Measurements from ENCODE around the gene PIM2.

Gene PIM2

DNA sequence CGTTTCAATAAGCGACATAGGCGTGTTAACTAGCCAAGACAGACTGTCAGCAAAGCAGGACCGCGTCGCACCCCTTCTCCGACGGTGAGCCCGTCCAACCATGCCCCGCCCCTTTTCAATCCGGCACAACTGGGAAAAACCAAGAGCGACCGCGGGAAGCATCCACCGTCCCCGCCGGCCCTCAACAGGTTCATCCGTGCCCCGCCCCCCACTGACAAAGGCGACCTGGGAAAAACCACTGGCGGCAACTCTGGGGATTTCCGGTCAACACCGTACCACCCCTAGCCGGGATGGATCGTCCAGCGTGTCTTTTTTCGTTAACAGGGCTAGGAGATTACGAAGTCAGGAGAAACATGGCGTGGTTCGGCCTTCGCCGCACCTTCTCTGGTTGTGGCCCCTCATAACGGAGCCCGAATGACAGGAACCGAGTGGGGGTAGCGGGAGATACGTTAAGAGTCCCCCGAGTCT is 21.6 kb downstream of the PIM2 start:
- H3K79me2 ChIP-seq (ENCODE audit: insufficient read depth, low read length): peaks cover 39% of the 10 kb centered on the region
- H3K9me2 ChIP-seq (replicated peaks; ENCODE audit: low read depth, low read length): no peaks in the 10 kb centered on the region
- TF ChIP-seq, protein P1, sequence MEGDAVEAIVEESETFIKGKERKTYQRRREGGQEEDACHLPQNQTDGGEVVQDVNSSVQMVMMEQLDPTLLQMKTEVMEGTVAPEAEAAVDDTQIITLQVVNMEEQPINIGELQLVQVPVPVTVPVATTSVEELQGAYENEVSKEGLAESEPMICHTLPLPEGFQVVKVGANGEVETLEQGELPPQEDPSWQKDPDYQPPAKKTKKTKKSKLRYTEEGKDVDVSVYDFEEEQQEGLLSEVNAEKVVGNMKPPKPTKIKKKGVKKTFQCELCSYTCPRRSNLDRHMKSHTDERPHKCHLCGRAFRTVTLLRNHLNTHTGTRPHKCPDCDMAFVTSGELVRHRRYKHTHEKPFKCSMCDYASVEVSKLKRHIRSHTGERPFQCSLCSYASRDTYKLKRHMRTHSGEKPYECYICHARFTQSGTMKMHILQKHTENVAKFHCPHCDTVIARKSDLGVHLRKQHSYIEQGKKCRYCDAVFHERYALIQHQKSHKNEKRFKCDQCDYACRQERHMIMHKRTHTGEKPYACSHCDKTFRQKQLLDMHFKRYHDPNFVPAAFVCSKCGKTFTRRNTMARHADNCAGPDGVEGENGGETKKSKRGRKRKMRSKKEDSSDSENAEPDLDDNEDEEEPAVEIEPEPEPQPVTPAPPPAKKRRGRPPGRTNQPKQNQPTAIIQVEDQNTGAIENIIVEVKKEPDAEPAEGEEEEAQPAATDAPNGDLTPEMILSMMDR (conservative IDR thresholded peaks at IDR 0.05; ENCODE audit: low read length): no peak
- TF ChIP-seq EZH2phosphoT487 (IDR thresholded peaks at IDR 0.05; ENCODE audit: borderline replicate concordance): no peak
- no peaks in the 10 kb centered on the region for H3K27me3 ChIP-seq (ENCODE audit: insufficient read depth, low read length, poor library complexity, severe bottlenecking)
- peak overlapping the region; percentile 96 for H3K4me3 ChIP-seq (ENCODE audit: low read length, poor library complexity, severe bottlenecking)
- peaks cover 24% of the 10 kb centered on the region for H4K20me1 ChIP-seq (ENCODE audit: insufficient read depth, low read length, poor library complexity, severe bottlenecking)
- no peaks in the 10 kb centered on the region for H3K4me1 ChIP-seq (ENCODE audit: insufficient read depth, low read length, poor library complexity, severe bottlenecking)
- H3K9ac ChIP-seq (ENCODE audit: low read depth, low read length, poor library complexity, severe bottlenecking): peak overlapping the region; percentile 97
- H2AFZ ChIP-seq (ENCODE audit: low read length): peak overlapping the region; percentile 87
- no peaks in the 10 kb centered on the region for H3F3A ChIP-seq (ENCODE audit: low read depth)
- no peaks in the 10 kb centered on the region; the same call in 1 of the 2 replicates for H3K36me3 ChIP-seq (ENCODE audit: insufficient read depth, low read length)
- no peaks in the 10 kb centered on the region for H3K9me3 ChIP-seq (ENCODE audit: insufficient read depth, low read depth, low read length)
- peak overlapping the region; percentile 73 for H3K4me2 ChIP-seq (ENCODE audit: low read depth, low read length, poor library complexity, severe bottlenecking)

- no peak overlapping the region for H2AFZ ChIP-seq (ENCODE audit: low read length)
- H3K9me3 ChIP-seq (ENCODE audit: insufficient read depth, low read depth, low read length): no peaks in the 10 kb centered on the region
- no peaks in the 10 kb centered on the region; the same call in 1 of the 2 replicates for H3K36me3 ChIP-seq (ENCODE audit: insufficient read depth, low read length)
- H3K4me2 ChIP-seq (ENCODE audit: low read depth, low read length, poor library complexity, severe bottlenecking): peak overlapping the region; percentile 73
- peak overlapping the region; percentile 97 for H3K9ac ChIP-seq (ENCODE audit: low read depth, low read length, poor library complexity, severe bottlenecking)
- no peaks in the 10 kb centered on the region for H3F3A ChIP-seq (ENCODE audit: low read depth)
- no peaks in the 10 kb centered on the region for H3K9me2 ChIP-seq (replicated peaks; ENCODE audit: low read depth, low read length)
- TF ChIP-seq, protein P1 (conservative IDR thresholded peaks at IDR 0.05; ENCODE audit: low read length): no peak
- TF ChIP-seq EZH2phosphoT487 (IDR thresholded peaks at IDR 0.05; ENCODE audit: borderline replicate concordance): no peak
- peaks cover 24% of the 10 kb centered on the region for H4K20me1 ChIP-seq (ENCODE audit: insufficient read depth, low read length, poor library complexity, severe bottlenecking)
- peaks cover 39% of the 10 kb centered on the region for H3K79me2 ChIP-seq (ENCODE audit: insufficient read depth, low read length)
- peak overlapping the region; percentile 96 for H3K4me3 ChIP-seq (ENCODE audit: low read length, poor library complexity, severe bottlenecking)
- no peaks in the 10 kb centered on the region for H3K27me3 ChIP-seq (ENCODE audit: insufficient read depth, low read length, poor library complexity, severe bottlenecking)
- H3K4me1 ChIP-seq (ENCODE audit: insufficient read depth, low read length, poor library complexity, severe bottlenecking): no peaks in the 10 kb centered on the region
Observed at GRCh38 chrX:48896611-48897011, 22.2 kb downstream of the PIM2 start.

- Histone ChIP-seq H2AFZ (ENCODE audit: low read length) (no peak overlapping the region), H3K4me2 (ENCODE audit: low read depth, low read length, poor library complexity, severe bottlenecking) (no peak overlapping the region), H3F3A (ENCODE audit: low read depth) (no peaks in the 10 kb centered on the region), H4K20me1 (ENCODE audit: insufficient read depth, low read length, poor library complexity, severe bottlenecking) (peaks cover 24% of the 10 kb centered on the region), H3K36me3 (ENCODE audit: insufficient read depth, low read length) (no peaks in the 10 kb centered on the region), H3K27me3 (ENCODE audit: insufficient read depth, low read length, poor library complexity, severe bottlenecking) (no peaks in the 10 kb centered on the region), H3K9me3 (ENCODE audit: insufficient read depth, low read depth, low read length) (no peaks in the 10 kb centered on the region), H3K4me3 (ENCODE audit: low read length, poor library complexity, severe bottlenecking) (no peak overlapping the region), H3K79me2 (ENCODE audit: insufficient read depth, low read length) (peaks cover 39% of the 10 kb centered on the region), H3K9ac (ENCODE audit: low read depth, low read length, poor library complexity, severe bottlenecking) (no peak overlapping the region), H3K4me1 (ENCODE audit: insufficient read depth, low read length, poor library complexity, severe bottlenecking) (no peaks in the 10 kb centered on the region), H3K9me2 (replicated peaks; ENCODE audit: low read depth, low read length) (no peaks in the 10 kb centered on the region)
- TF ChIP-seq EZH2phosphoT487 (IDR thresholded peaks at IDR 0.05; ENCODE audit: borderline replicate concordance): no peak
- TF ChIP-seq, protein P1 (conservative IDR thresholded peaks at IDR 0.05; ENCODE audit: low read length): no peak
Observed at GRCh38 chrX:48894891-48895290, 23.9 kb downstream of the PIM2 start.
